CD14-positive monocyte (primary cell): ENCODE results near the gene TAS2R50. TPM values are rescaled to one million over a fixed set of nuclear protein-coding genes. Genes with fewer than 3 reads are reported as not detected.

ENCODE experiments used
- DNase-seq, 3 donors: peaks; one replicate each; pipeline ENCODE4 v3.0.0-alpha.2; 2011 to 2022
- H2AFZ ChIP-seq: 2 replicates; pipeline ENCODE4 v1.6.0; 2012; ENCODE audit warnings: mild to moderate bottlenecking, low read depth, low read length, inconsistent platforms; ENCODE audit not compliant: insufficient read depth, poor library complexity, severe bottlenecking
- H3K27ac ChIP-seq, 2 donors: 1 replicate in 1 of 2; 2 replicates in 1 of 2; pipeline ENCODE4 v1.5.1; 2012 to 2013; ENCODE audit warnings: low read length in 2 of 2, control low read depth in 1 of 2, inconsistent platforms in 1 of 2, low read depth in 1 of 2, mild to moderate bottlenecking in 1 of 2
- H3K27me3 ChIP-seq, 2 donors: one replicate each; pipeline versions ENCODE4 v1.6.0 to v1.6.1; 2011 to 2013; ENCODE audit warnings: low read length in 2 of 2; ENCODE audit not compliant: control insufficient read depth in 2 of 2, insufficient read depth in 2 of 2
- H3K36me3 ChIP-seq, 2 donors: replicated peaks in 1 of 2; 1 replicate in 1 of 2; 2 replicates in 1 of 2; pipeline versions ENCODE4 v1.5.1 to v1.6.1; 2012 to 2013; ENCODE audit warnings: low read length in 2 of 2, control low read depth in 1 of 2, inconsistent platforms in 1 of 2, mild to moderate bottlenecking in 1 of 2; ENCODE audit not compliant: insufficient read depth in 2 of 2, control insufficient read depth in 1 of 2
- H3K4me1 ChIP-seq, 2 donors: 1 replicate in 1 of 2; 2 replicates in 1 of 2; pipeline versions ENCODE4 v1.5.1 to v1.6.1; 2012 to 2013; ENCODE audit warnings: low read length in 2 of 2, control low read depth in 1 of 2, inconsistent platforms in 1 of 2, mild to moderate bottlenecking in 1 of 2, moderate library complexity in 1 of 2; ENCODE audit not compliant: insufficient read depth in 2 of 2, control insufficient read depth in 1 of 2
- H3K4me2 ChIP-seq: replicated peaks from 2 replicates; pipeline ENCODE3; 2012; ENCODE audit warnings: low read length, moderate library complexity, mild to moderate bottlenecking; ENCODE audit not compliant: poor library complexity, severe bottlenecking; ENCODE audit errors: extremely low read depth
- H3K4me3 ChIP-seq, 3 experiments: fragments of 200-600 bp in 1 of 3; sonication (generic) in 1 of 3; replicated peaks in 1 of 3; 1 replicate in 2 of 3; 2 replicates in 1 of 3; pipeline ENCODE4 v1.5.1; 2011 to 2013; ENCODE audit warnings: low read length in 3 of 3, mild to moderate bottlenecking in 3 of 3, control low read depth in 2 of 3, low read depth in 2 of 3, inconsistent platforms in 1 of 3, moderate library complexity in 1 of 3
- H3K79me2 ChIP-seq: 2 replicates; pipeline ENCODE4 v1.6.0; 2012; ENCODE audit warnings: mild to moderate bottlenecking, control low read depth, inconsistent platforms, low read length, moderate library complexity; ENCODE audit not compliant: insufficient read depth
- H3K9ac ChIP-seq: 2 replicates; pipeline ENCODE4 v1.6.0; 2017; ENCODE audit warnings: low read length, mild to moderate bottlenecking; ENCODE audit not compliant: insufficient read depth, poor library complexity, severe bottlenecking
- H3K9me3 ChIP-seq, 2 donors: replicated peaks in 1 of 2; 1 replicate in 1 of 2; 2 replicates in 1 of 2; pipeline versions ENCODE4 v1.5.1 to v1.6.1; 2012 to 2013; ENCODE audit warnings: low read length in 2 of 2, control low read depth in 1 of 2; ENCODE audit not compliant: control insufficient read depth in 1 of 2, insufficient read depth in 1 of 2
- H4K20me1 ChIP-seq: 2 replicates; pipeline ENCODE4 v1.6.0; 2012; ENCODE audit warnings: mild to moderate bottlenecking, low read length, control low read depth, moderate library complexity; ENCODE audit not compliant: insufficient read depth
- H3K27ac Mint-ChIP-seq, 7 donors: one replicate each; pipeline ENCODE4 v1.8.0; 2020; ENCODE audit warnings: mild to moderate bottlenecking in 7 of 7, mixed read lengths in 7 of 7, moderate library complexity in 6 of 7, inconsistent platforms in 2 of 7
- H3K27me3 Mint-ChIP-seq, 3 donors: one replicate each; pipeline ENCODE4 v1.8.0; 2021 to 2022; ENCODE audit warnings: low read depth in 3 of 3, mild to moderate bottlenecking in 3 of 3, mixed read lengths in 3 of 3, moderate library complexity in 3 of 3, inconsistent platforms in 1 of 3
- H3K36me3 Mint-ChIP-seq, 2 donors: one replicate each; pipeline ENCODE4 v1.8.0; 2020; ENCODE audit warnings: mixed read lengths in 2 of 2, inconsistent platforms in 1 of 2, mild to moderate bottlenecking in 1 of 2
- H3K4me1 Mint-ChIP-seq: one replicate; pipeline ENCODE4 v1.8.0; 2020; ENCODE audit warnings: mild to moderate bottlenecking, mixed read lengths
- H3K4me3 Mint-ChIP-seq, 2 donors: one replicate each; pipeline ENCODE4 v1.8.0; 2020; ENCODE audit warnings: mild to moderate bottlenecking in 2 of 2, mixed read lengths in 2 of 2, moderate library complexity in 1 of 2
- H3K9me3 Mint-ChIP-seq, 7 donors: one replicate each; pipeline ENCODE4 v1.8.0; 2020 to 2022; ENCODE audit warnings: mixed read lengths in 7 of 7, mild to moderate bottlenecking in 6 of 7, moderate library complexity in 6 of 7, inconsistent platforms in 2 of 7
- CTCF ChIP-seq: fragments of 200-600 bp; IDR thresholded peaks from one replicate; pipeline ENCODE4 v1.8.0; 2022; ENCODE audit warnings: antibody characterized with exemption, mild to moderate bottlenecking
- WGBS: methylation state at CpG from one replicate; pipeline ENCODE4 v1.1.5; 2013; ENCODE audit warnings: missing lambda C conversion rate; ENCODE audit not compliant: insufficient coverage; 5-methylcytosine and 5-hydroxymethylcytosine counted together
- intact Hi-C, 2 donors: fragments of 100-400 bp; cut with micrococcal nuclease; formaldehyde crosslinking; loops; one replicate each; pipeline versions ENCODE4 v1.15.0 to v1.15.1; 2023
- polyA plus RNA-seq, 3 donors: library from polyadenylated mRNA; depleted of rRNA in 1 of 3; unstranded in 2 of 3; stranded (reverse) in 1 of 3; fragments of 300-500 nt in 2 of 3; fragments of >200 nt in 1 of 3; fragmentation: Illumina TruSeq in 2 of 3; gene quantifications; 1 replicate in 2 of 3; 2 replicates in 1 of 3; pipeline ENCODE4 v1.2.3, GENCODE V29; 2012 to 2021

Gene TAS2R50
- polyA plus RNA-seq, 3 donors = 0.27 TPM; not detected in 2

DNA sequence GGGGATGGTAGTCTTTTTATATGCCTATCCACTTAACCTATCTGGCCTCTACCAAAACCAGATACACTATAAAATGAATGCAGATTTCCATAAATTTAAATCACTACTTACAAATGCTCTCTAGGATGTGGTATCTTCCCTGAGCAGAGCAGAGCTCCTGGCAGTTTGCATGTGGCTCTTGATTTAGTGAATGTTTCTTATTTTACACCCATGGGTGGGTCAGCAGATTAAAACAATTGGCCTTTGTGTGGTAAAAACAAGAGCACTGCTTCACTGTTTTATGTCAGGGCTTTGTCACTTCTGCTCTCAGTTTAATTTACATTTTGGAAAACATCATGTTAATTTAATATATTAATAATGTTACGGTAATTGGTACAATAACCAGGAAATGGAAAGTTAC is 30.2 kb upstream of the TAS2R50 start:
- Mint-ChIP-seq H3K4me1 (no peaks in the 10 kb centered on the region), H3K9me3 (peaks cover 0 to 2% (median 0%) of the 10 kb centered on the region in 7 donors), H3K27ac (no peak overlapping the region), H3K4me3 (no peak overlapping the region), H3K27me3 (no peaks in the 10 kb centered on the region), H3K36me3 (peaks cover 2 to 21% of the 10 kb centered on the region in 2 donors)
- Histone ChIP-seq H3K4me1 (no peaks in the 10 kb centered on the region), H3K27ac (no peak overlapping the region), H3K4me2 (no peak overlapping the region), H3K9me3 (no peaks in the 10 kb centered on the region), H3K27me3 (no peaks in the 10 kb centered on the region), H3K36me3 (peaks cover 0 to 2% of the 10 kb centered on the region in 2 donors), H4K20me1 (no peaks in the 10 kb centered on the region), H3K9ac (no peak overlapping the region), H2AFZ (no peak overlapping the region), H3K79me2 (no peaks in the 10 kb centered on the region), H3K4me3 (no peak overlapping the region)
- intact Hi-C loops = no loop called here
- no CpG with 5 or more reads among the region's 1 CpG for WGBS
- no peak for TF ChIP-seq CTCF
- no peak for DNase-seq

DNA sequence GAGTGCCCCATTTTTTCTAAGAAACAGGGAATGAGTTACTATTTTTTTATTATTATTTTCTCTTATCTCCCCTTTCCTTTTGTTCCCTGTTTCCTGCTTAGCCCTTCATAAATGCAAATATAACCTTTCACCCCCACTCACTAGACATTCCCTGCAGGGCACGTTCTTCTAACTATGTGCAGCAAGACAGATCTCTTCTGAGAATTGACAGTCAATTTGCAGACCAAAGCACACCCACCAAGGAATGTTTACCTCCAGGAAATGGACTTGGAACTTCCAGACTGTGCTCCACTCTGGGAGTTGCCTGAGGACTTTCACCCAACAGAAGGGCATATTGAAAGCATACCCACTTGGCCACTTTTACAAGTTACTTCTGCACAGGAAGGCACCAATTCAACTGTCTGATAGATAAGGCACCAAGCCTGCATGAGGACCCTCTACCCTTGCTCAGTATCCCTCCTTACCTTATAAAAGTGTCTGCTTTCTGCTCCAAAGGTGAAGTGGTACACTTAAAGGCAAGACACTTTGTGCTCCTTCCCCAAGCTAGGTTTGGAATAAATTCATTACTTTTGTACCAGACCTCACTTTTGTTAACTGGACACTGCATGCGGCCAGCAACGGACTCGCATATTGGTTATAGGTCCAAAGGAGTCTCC is 29.2 kb upstream of the TAS2R50 start:
- WGBS = 88% methylated on average over 4 of the region's 4 CpGs
- intact Hi-C loops = no loop called here

More for the DNA sequence above, 29.2 kb upstream of the TAS2R50 start:
- Mint-ChIP-seq H3K9me3 (peaks cover 0 to 2% (median 0%) of the 10 kb centered on the region in 7 donors), H3K4me1 (no peaks in the 10 kb centered on the region), H3K36me3 (peaks cover 1 to 21% of the 10 kb centered on the region in 2 donors), H3K27me3 (no peaks in the 10 kb centered on the region), H3K4me3 (no peak overlapping the region), H3K27ac (no peak overlapping the region)
- TF ChIP-seq CTCF = no peak
- no peak overlapping the region for H3K27ac ChIP-seq
- no peaks in the 10 kb centered on the region for H4K20me1 ChIP-seq
- no peaks in the 10 kb centered on the region for H3K27me3 ChIP-seq
- no peak overlapping the region for H3K9ac ChIP-seq
- H3K9me3 ChIP-seq = no peaks in the 10 kb centered on the region
- H2AFZ ChIP-seq = no peak overlapping the region
- no peak overlapping the region for H3K4me3 ChIP-seq
- no peaks in the 10 kb centered on the region for H3K79me2 ChIP-seq
- DNase-seq = no peak
- H3K4me1 ChIP-seq = no peaks in the 10 kb centered on the region
- no peak overlapping the region for H3K4me2 ChIP-seq
- peaks cover 0 to 2% of the 10 kb centered on the region in 2 donors for H3K36me3 ChIP-seq
